Stimulated activated CD4-positive, alpha-beta T cell treated with anti-CD3 and anti-CD28 coated beads, Interleukin-2, amount 100 ng/mL, for 48 hours (primary cell): ENCODE results near the gene PPTC7.
"Not testable (repeated sequence)": the region's sequence is repeated elsewhere in the genome, so short reads cannot be mapped to it uniquely, and the experiment has no call there.

Experiments used
- DNase-seq, 2 donors: peaks; one replicate each; pipeline ENCODE4 v3.0.0-alpha.2; 2020

PPTC7 gene

GRCh38 chr12:110560048-110560447 lies 23.1 kb downstream of the PPTC7 start:
- no peak for DNase-seq

GRCh38 chr12:110558945-110559344 lies 24.2 kb downstream of the PPTC7 start:
- DNase-seq, result not testable (repeated sequence)

- no peak for DNase-seq
These were observed 25.8 kb downstream of the PPTC7 start for GRCh38 chr12:110557300-110557699.

GRCh38 chr12:110556705-110557104 lies 26.4 kb downstream of the PPTC7 start:
- no peak for DNase-seq

- DNase-seq, result no peak
These were observed 27.3 kb downstream of the PPTC7 start for GRCh38 chr12:110555577-110556406.

- DNase-seq, result no peak
These were observed 28.9 kb downstream of the PPTC7 start for GRCh38 chr12:110554184-110554583.

GRCh38 chr12:110550981-110551380 lies 32.1 kb downstream of the PPTC7 start:
- DNase-seq, result no peak

- no peak for DNase-seq
These were observed 33.4 kb downstream of the PPTC7 start for GRCh38 chr12:110549716-110550115.

- DNase-seq, result no peak
These were observed 34.4 kb downstream of the PPTC7 start for GRCh38 chr12:110548678-110549077.

- DNase-seq, result no peak
These were observed 36.0 kb downstream of the PPTC7 start for GRCh38 chr12:110547090-110547489.

GRCh38 chr12:110546339-110546738 lies 36.8 kb downstream of the PPTC7 start:
- no peak for DNase-seq

- no peak for DNase-seq
These were observed 37.3 kb downstream of the PPTC7 start for GRCh38 chr12:110545812-110546211.

GRCh38 chr12:110545259-110545658 lies 37.9 kb downstream of the PPTC7 start:
- DNase-seq, result not testable (repeated sequence)

- no peak for DNase-seq
These were observed 39.2 kb downstream of the PPTC7 start for GRCh38 chr12:110543965-110544364.

GRCh38 chr12:110543252-110543959 lies 39.7 kb downstream of the PPTC7 start:
- no peak for DNase-seq

- DNase-seq, result no peak
These were observed 43.1 kb downstream of the PPTC7 start for GRCh38 chr12:110540048-110540447.

GRCh38 chr12:110538869-110539622 lies 44.1 kb downstream of the PPTC7 start:
- DNase-seq, result no peak

- no peak for DNase-seq
These were observed 45.3 kb downstream of the PPTC7 start for GRCh38 chr12:110537605-110538409.

- no peak for DNase-seq
These were observed 46.1 kb downstream of the PPTC7 start for GRCh38 chr12:110536834-110537604.

GRCh38 chr12:110534811-110535210 lies 48.3 kb downstream of the PPTC7 start:
- DNase-seq, result no peak

GRCh38 chr12:110533607-110534006 lies 49.5 kb downstream of the PPTC7 start:
- no peak for DNase-seq

- DNase-seq, result no peak
These were observed 50.5 kb downstream of the PPTC7 start for GRCh38 chr12:110532644-110533043.
